Mesodermal cell (in vitro differentiated cells): ENCODE data around the gene PRUNE2.
A peak's percentile ranks its signal among the peaks of the same experiment; 100 is the strongest.

Experiments
- H3K27ac ChIP-seq: 2 replicates; pipeline ENCODE4 v1.7.0; 2013; ENCODE audit warnings: mild to moderate bottlenecking, low read depth, low read length, moderate library complexity; ENCODE audit not compliant: severe bottlenecking
- H3K36me3 ChIP-seq: 2 replicates; pipeline ENCODE4 v1.7.1; 2013; ENCODE audit warnings: mild to moderate bottlenecking, low read length, moderate library complexity; ENCODE audit not compliant: control insufficient read depth, insufficient read depth
- H3K4me1 ChIP-seq: one replicate; pipeline ENCODE4 v1.7.1; 2013; ENCODE audit warnings: mild to moderate bottlenecking, low read length; ENCODE audit not compliant: insufficient read depth, control insufficient read depth, poor library complexity, severe bottlenecking
- H3K4me3 ChIP-seq: 2 replicates; pipeline ENCODE4 v1.7.0; 2013; ENCODE audit warnings: low read length, control low read depth, mild to moderate bottlenecking; ENCODE audit not compliant: insufficient read depth, poor library complexity, severe bottlenecking; ENCODE audit errors: extremely low read depth
- H3K9me3 ChIP-seq: 2 replicates; pipeline ENCODE4 v1.7.1; 2013; ENCODE audit warnings: mild to moderate bottlenecking, low read length, moderate library complexity; ENCODE audit not compliant: control insufficient read depth
- WGBS, 2 experiments: methylation state at CpG; one replicate each; pipeline ENCODE4 v1.1.5; 2013; ENCODE audit warnings: missing lambda C conversion rate in 2 of 2; ENCODE audit not compliant: insufficient coverage in 2 of 2; 5-methylcytosine and 5-hydroxymethylcytosine counted together

Gene PRUNE2

DNA sequence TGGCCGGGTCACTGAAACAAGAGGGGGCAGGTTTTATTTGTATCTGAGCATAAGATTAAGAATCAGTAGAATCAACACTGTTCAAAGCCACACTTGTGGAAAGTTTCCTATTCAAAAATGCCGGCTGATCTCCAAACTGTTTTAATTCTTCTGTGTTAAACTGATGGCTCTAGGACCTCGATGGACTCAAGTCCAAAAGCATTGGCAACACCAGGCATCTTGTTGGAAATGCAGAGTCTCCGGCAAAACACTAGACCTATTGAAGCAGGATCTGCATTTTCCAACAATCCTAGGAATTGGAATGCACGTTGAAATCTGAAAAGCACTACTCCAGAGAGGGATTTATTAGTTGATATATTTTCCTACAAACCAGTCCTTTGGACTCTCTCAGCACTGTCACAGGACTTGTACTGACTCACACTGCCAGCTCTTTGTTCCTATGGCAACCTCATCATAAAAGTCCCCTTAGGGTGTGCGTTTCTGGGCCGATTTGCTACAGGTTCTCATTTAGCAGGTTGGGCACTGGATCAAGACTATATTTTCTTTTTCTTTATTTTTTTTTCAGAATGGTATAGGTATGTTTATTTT is 189.7 kb downstream of the PRUNE2 start:
- 90 to 100% methylated on average over 2 to 3 of the region's 7 CpGs for WGBS, 2 experiments
- H3K9me3 ChIP-seq = no peaks in the 10 kb centered on the region
- H3K4me3 ChIP-seq = no peak overlapping the region
- no peaks in the 10 kb centered on the region for H3K4me1 ChIP-seq
- H3K36me3 ChIP-seq = no peaks in the 10 kb centered on the region
- no peak overlapping the region for H3K27ac ChIP-seq

DNA sequence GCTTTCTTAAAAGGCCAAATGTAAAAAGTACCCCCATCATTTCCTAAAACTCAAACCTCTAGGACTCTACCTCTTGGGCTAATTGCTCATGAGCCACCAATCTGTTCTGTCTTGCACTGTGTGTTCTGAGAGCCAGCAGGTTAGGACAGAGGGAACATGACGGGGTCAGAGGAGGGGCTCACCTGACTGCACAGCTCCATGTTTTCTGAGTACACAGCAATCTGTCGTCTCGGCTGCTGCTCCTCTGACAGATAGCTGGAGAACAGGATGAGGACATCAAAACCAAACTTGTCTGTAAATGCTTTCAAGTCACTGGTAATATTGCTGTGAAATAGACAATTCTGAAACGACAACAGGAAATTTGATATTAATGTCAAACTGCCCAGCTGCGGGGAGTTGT is 192.5 kb downstream of the PRUNE2 start:
- Histone ChIP-seq H3K9me3 (no peaks in the 10 kb centered on the region), H3K36me3 (no peaks in the 10 kb centered on the region), H3K27ac (no peak overlapping the region), H3K4me1 (no peaks in the 10 kb centered on the region), H3K4me3 (no peak overlapping the region)
- 88 to 98% methylated on average over 5 of the region's 5 CpGs for WGBS, 2 experiments

DNA sequence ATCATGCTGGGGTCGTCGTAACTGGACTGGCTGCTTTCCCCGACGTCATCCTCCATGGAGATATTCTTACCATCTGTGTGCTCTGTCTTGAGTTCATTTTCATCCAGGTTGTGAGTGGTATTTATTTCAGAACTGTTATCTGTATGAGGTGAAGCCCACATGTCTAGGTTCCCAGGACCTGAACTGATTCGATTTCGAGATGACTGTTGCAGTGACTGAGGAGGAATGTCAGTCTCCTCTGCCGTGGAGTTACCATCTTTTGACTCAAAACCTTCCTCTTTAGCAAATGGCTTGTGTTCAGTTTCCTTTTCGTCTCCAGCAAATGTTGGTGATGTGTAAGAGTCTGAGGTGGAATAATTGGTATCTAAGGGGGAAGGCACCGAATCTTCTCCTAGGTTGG is 196.9 kb downstream of the PRUNE2 start:
- Histone ChIP-seq H3K9me3 (no peaks in the 10 kb centered on the region), H3K27ac (no peak overlapping the region), H3K4me3 (no peak overlapping the region), H3K4me1 (no peaks in the 10 kb centered on the region), H3K36me3 (no peaks in the 10 kb centered on the region)
- WGBS, 2 experiments = 92 to 100% methylated on average over 3 to 6 of the region's 9 CpGs

DNA sequence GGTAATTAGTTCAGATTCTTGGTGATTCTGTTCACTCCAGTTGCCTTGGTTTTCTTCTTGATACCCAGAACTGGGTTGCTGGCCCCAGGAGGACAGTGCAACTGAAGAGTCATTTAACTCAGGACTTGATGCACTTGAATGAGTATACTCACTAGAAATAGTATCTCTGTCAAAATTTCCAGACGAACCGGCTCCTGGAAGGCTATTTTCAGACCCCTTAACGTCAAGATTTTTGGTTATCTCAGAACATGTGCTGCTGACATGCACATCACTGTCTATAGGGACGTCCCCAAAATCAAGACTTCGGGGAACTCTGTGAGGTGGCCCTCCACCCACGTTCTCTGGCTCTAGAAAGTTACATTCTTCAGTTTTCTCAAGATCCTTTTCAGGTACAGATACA is 198.4 kb downstream of the PRUNE2 start:
- no peaks in the 10 kb centered on the region for H3K4me1 ChIP-seq
- no peaks in the 10 kb centered on the region for H3K9me3 ChIP-seq
- no peak overlapping the region for H3K4me3 ChIP-seq
- no peak overlapping the region for H3K27ac ChIP-seq
- H3K36me3 ChIP-seq = no peaks in the 10 kb centered on the region
- 91 to 96% methylated on average over 6 of the region's 6 CpGs for WGBS, 2 experiments

DNA sequence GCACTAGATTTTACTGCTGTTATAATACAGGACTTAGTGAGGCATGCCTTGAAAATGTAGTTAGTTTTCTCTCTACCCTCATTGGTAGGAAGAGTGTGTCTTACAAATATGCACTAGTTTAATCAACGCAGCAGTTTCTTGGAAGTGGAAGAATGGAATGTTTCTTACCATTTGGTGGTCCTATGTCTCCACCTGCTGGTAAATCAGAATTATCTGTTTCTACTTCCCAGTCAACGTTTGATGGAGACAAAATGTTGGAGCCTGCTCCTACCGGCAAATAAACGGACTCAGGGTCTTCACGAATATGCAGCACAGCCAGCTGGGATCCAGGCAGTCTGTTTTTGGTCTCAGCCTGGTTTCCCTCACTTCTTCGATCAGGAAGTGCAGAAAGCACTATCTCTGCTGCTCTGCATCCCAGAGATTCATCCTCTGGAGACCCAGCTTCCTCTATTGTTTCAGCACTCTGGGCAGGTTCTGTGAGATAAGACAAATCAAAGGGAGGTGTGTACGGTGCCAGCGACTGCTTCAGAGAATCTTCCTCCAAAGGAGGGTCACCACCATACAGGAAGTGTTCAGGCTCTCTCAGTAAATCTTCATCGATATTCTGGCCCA is 201.2 kb downstream of the PRUNE2 start:
- no peaks in the 10 kb centered on the region for H3K36me3 ChIP-seq
- 40 to 41% methylated on average over 7 to 8 of the region's 9 CpGs for WGBS, 2 experiments

DNA sequence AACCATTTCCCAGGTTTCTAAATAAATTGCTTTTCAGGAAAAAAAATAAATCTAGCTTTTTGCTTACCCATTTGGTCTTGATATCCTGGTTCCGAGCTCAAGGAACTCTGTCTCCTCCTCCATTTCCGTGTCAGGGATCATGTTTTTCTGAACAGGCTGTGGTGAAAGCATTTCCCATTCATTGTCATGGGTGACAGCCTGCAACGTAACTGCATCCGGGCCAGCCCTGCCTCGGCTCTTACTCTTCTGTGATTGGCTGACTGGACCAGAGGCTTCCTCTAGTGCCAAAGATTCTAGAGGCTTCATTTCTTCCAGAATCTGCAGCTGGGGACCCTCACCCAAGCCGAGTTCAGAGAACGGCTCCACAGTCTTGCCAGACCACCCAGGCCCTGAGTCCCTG is 202.6 kb downstream of the PRUNE2 start:
- H3K27ac ChIP-seq = no peak overlapping the region
- 76 to 79% methylated on average over 6 to 7 of the region's 7 CpGs for WGBS, 2 experiments
- H3K36me3 ChIP-seq = no peaks in the 10 kb centered on the region
- peaks cover 22% of the 10 kb centered on the region for H3K4me1 ChIP-seq
- no peaks in the 10 kb centered on the region for H3K9me3 ChIP-seq
- no peak overlapping the region for H3K4me3 ChIP-seq

More for the DNA sequence above, 201.2 kb downstream of the PRUNE2 start:
- Histone ChIP-seq H3K4me1 (peaks cover 20% of the 10 kb centered on the region), H3K27ac (no peak overlapping the region), H3K9me3 (no peaks in the 10 kb centered on the region), H3K4me3 (no peak overlapping the region)

DNA sequence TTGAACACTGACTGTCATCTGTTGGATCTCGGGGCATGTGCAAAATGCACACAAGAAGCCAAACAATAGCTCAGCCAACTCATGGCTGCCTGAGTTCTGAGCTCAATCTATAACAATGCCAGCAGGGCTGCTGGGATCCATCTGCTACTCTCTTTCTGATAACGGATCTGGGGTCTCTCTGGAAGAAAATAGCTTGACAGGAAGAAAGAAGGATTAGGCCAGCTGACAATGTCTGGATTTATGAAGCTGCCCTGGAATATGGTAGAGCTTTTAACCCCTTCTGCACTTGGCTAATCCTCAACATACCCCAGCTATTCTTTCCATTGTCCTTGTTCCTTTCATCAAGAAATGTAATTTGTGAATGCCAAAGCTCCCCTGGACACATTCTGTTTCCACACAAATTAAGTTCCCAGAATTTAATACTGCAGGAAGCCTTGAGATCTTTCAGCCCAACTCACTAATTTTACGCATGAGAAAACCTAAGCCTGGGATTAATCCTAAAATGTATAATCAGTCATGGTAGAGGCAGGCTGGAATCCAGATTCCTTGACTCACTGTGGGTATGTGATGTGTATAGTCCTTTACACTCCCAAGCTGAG is 204.4 kb downstream of the PRUNE2 start:
- 42 to 65% methylated on average over 2 of the region's 3 CpGs for WGBS, 2 experiments
- peak overlapping the region; percentile 75 for H3K27ac ChIP-seq
- H3K36me3 ChIP-seq = no peaks in the 10 kb centered on the region
- H3K4me3 ChIP-seq = no peak overlapping the region
- H3K4me1 ChIP-seq = peaks cover 22% of the 10 kb centered on the region
- no peaks in the 10 kb centered on the region for H3K9me3 ChIP-seq

DNA sequence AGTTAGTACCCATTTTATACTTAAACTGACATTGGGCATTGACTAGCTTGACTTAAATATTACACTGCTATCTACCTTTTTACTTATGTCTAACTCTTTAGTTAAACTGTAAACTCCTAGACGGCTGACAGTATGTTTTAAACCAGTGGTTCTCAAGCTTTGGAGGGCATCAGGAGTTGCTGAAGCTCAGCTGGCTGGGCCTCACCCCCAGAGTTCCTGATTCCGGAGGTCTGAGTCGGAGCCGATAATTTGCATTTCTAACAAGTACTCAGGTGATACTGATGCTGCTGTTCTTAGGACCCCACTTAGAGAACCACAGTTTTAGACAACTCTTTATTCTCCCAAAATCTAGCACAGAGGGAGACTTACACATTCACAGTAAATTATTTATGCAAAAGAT is 205.0 kb downstream of the PRUNE2 start:
- Histone ChIP-seq H3K27ac (peak overlapping the region; percentile 75), H3K36me3 (no peaks in the 10 kb centered on the region), H3K4me1 (peaks cover 22% of the 10 kb centered on the region), H3K9me3 (no peaks in the 10 kb centered on the region), H3K4me3 (no peak overlapping the region)
- 71 to 73% methylated on average over 1 to 4 of the region's 4 CpGs for WGBS, 2 experiments

DNA sequence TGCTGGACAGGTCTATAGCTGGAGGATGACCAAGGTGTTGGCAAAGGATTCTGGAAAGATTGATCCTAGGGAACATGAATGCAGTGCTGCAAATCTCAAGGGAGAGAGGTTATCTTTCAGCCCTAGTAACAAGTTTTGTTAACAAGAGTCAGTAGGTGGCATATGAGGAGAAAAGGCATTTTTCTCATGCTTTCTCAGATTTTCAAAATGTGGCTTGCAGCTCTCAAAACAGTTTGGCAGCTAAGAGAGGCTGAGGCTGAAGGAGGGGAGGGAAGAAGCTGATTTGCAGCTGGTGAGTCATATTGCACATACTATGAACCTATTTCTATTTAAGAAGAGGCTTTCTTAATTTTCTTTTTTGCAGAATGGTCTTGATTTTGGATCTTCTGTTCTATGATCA is 205.9 kb downstream of the PRUNE2 start:
- peak overlapping the region; percentile 47 for H3K27ac ChIP-seq
- H3K4me1 ChIP-seq = peaks cover 22% of the 10 kb centered on the region
- H3K36me3 ChIP-seq = no peaks in the 10 kb centered on the region
- no peaks in the 10 kb centered on the region for H3K9me3 ChIP-seq
- H3K4me3 ChIP-seq = no peak overlapping the region

DNA sequence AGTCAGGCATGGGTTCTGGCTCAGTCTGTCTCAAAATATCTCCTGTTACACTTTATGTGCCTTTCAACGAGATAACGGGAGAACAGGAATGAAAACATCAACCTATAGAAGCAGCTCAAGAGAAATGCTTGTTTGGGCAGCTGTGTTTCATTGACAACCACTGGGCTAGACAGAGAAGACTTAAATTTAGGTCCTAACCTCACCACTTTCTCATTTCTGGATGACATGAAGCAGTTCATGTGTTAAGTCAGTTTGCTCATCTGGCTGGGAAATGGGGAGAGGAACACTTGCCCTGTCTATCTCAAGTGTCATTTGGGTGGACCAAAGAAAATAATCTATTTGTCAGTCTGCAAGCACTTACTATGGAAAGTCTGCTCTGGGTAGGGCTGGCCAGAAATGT is 208.4 kb downstream of the PRUNE2 start:
- Histone ChIP-seq H3K4me1 (peaks cover 22% of the 10 kb centered on the region), H3K27ac (no peak overlapping the region), H3K4me3 (no peak overlapping the region), H3K36me3 (no peaks in the 10 kb centered on the region), H3K9me3 (no peaks in the 10 kb centered on the region)
- WGBS, 2 experiments = no CpG with 5 or more reads among the region's 2 CpGs

DNA sequence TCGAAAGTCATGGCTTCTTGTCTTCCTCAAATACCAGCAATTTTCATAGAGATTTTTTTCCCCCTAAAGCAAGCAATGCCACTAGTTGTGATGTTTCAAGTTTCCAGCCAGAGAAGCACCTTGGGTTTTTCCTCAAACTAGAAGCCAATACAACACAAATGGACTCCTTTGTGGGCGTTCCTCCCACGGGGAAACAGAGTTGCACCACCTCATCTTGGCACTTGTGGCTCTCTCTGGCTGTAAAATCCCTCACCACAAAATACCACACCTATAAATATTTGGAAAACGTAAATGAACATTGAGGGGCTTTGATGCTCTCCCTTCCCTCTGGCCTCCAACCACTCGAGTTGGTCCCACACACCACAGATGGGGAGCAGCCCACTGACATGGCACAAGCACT is 208.8 kb downstream of the PRUNE2 start:
- WGBS, 2 experiments = 75 to 95% methylated on average over 3 to 4 of the region's 5 CpGs
- H3K4me1 ChIP-seq = peaks cover 22% of the 10 kb centered on the region

More for the DNA sequence above, 208.8 kb downstream of the PRUNE2 start:
- H3K36me3 ChIP-seq = no peaks in the 10 kb centered on the region
- H3K9me3 ChIP-seq = no peaks in the 10 kb centered on the region
- no peak overlapping the region for H3K4me3 ChIP-seq
- H3K27ac ChIP-seq = no peak overlapping the region
